Glutamatergic neuron (in vitro differentiated cells): ENCODE results near the gene MRPL43. TPM values are rescaled to one million over a fixed set of nuclear protein-coding genes. Genes with fewer than 3 reads are reported as not detected.

ENCODE experiments used
- DNase-seq: peaks from one replicate; pipeline ENCODE4 v3.0.0; 2022
- H3K27ac Mint-ChIP-seq: one replicate; pipeline ENCODE4 v1.8.0; 2020; ENCODE audit warnings: mild to moderate bottlenecking, mixed read lengths, inconsistent platforms; ENCODE audit not compliant: unreplicated experiment
- H3K27me3 Mint-ChIP-seq: one replicate; pipeline ENCODE4 v1.8.0; 2020; ENCODE audit warnings: mild to moderate bottlenecking, moderate library complexity, mixed read lengths, inconsistent platforms; ENCODE audit not compliant: unreplicated experiment
- H3K36me3 Mint-ChIP-seq: one replicate; pipeline ENCODE4 v1.8.0; 2020; ENCODE audit warnings: mild to moderate bottlenecking, mixed read lengths, inconsistent platforms; ENCODE audit not compliant: unreplicated experiment
- H3K4me1 Mint-ChIP-seq: one replicate; pipeline ENCODE4 v1.8.0; 2020; ENCODE audit warnings: mild to moderate bottlenecking, low read depth, mixed read lengths, inconsistent platforms; ENCODE audit not compliant: unreplicated experiment
- H3K4me3 Mint-ChIP-seq: one replicate; pipeline ENCODE4 v1.8.0; 2020; ENCODE audit warnings: mild to moderate bottlenecking, mixed read lengths, inconsistent platforms; ENCODE audit not compliant: unreplicated experiment
- H3K9me3 Mint-ChIP-seq: one replicate; pipeline ENCODE4 v1.8.0; 2020; ENCODE audit warnings: mild to moderate bottlenecking, moderate library complexity, mixed read lengths, inconsistent platforms; ENCODE audit not compliant: unreplicated experiment
- CTCF ChIP-seq: fragments of 200-600 bp; sonication (generic); IDR thresholded peaks from one replicate; pipeline ENCODE4 v1.5.0; 2021; ENCODE audit not compliant: partially characterized antibody, unreplicated experiment
- total RNA-seq: library from RNA; stranded (reverse); fragmentation: NEBNext Ultra II Directional; extraction: Animal tissue kit (Norgen Biotek cat#: 25700); gene quantifications from one replicate; pipeline ENCODE4 v1.2.1, GENCODE V29; 2021; ENCODE audit not compliant: unreplicated experiment

The MRPL43 gene
- total RNA-seq, 1 donor from 2014 or later = 58.2 TPM

GRCh38 chr10:100982916-100983830 lies 4.1 kb downstream of the MRPL43 start:
- Mint-ChIP-seq H3K9me3 (peaks cover 5% of the 10 kb centered on the region), H3K4me1 (peaks cover 7% of the 10 kb centered on the region), H3K27me3 (peaks cover 13% of the 10 kb centered on the region), H3K36me3 (no peaks in the 10 kb centered on the region), H3K4me3 (no peak overlapping the region), H3K27ac (no peak overlapping the region)
- DNase-seq = no peak
- no peak for TF ChIP-seq CTCF

GRCh38 chr10:100981178-100981772 lies 6.0 kb downstream of the MRPL43 start:
- no peak overlapping the region for H3K4me3 Mint-ChIP-seq

GRCh38 chr10:100980711-100981110 lies 6.6 kb downstream of the MRPL43 start:
- Mint-ChIP-seq H3K27ac (no peak overlapping the region), H3K4me3 (no peak overlapping the region), H3K27me3 (peaks cover 9% of the 10 kb centered on the region), H3K36me3 (peaks cover 6% of the 10 kb centered on the region), H3K4me1 (peaks cover 2% of the 10 kb centered on the region), H3K9me3 (peaks cover 4% of the 10 kb centered on the region)
- no peak for TF ChIP-seq CTCF
- DNase-seq = no peak

More at GRCh38 chr10:100981178-100981772, 6.0 kb downstream of the MRPL43 start:
- Mint-ChIP-seq H3K27ac (no peak overlapping the region), H3K36me3 (peaks cover 6% of the 10 kb centered on the region), H3K9me3 (peaks cover 2% of the 10 kb centered on the region), H3K27me3 (peaks cover 9% of the 10 kb centered on the region), H3K4me1 (peaks cover 2% of the 10 kb centered on the region)
- TF ChIP-seq CTCF = no peak
- DNase-seq = no peak

GRCh38 chr10:100980311-100980710 lies 7.0 kb downstream of the MRPL43 start:
- no peaks in the 10 kb centered on the region for H3K4me1 Mint-ChIP-seq
- DNase-seq = no peak
- H3K27me3 Mint-ChIP-seq = peaks cover 9% of the 10 kb centered on the region
- H3K36me3 Mint-ChIP-seq = peaks cover 6% of the 10 kb centered on the region
- no peak overlapping the region for H3K4me3 Mint-ChIP-seq
- H3K9me3 Mint-ChIP-seq = peaks cover 2% of the 10 kb centered on the region
- peak overlapping the region; percentile 52 for H3K27ac Mint-ChIP-seq
- no peak for TF ChIP-seq CTCF

GRCh38 chr10:100979791-100980272 lies 7.5 kb downstream of the MRPL43 start:
- Mint-ChIP-seq H3K9me3 (peaks cover 2% of the 10 kb centered on the region), H3K4me3 (no peak overlapping the region), H3K4me1 (no peaks in the 10 kb centered on the region), H3K27me3 (peaks cover 9% of the 10 kb centered on the region), H3K36me3 (peaks cover 6% of the 10 kb centered on the region), H3K27ac (no peak overlapping the region)
- TF ChIP-seq CTCF = no peak
- DNase-seq = no peak
